ENCODE data around the gene SRP68.

The SRP68 gene

GRCh38 chr17:76018340-76018680 is 54.0 kb downstream of the SRP68 start:
- no peak for DNase-seq (ENCODE audit: low read depth, low spot score)

DNA sequence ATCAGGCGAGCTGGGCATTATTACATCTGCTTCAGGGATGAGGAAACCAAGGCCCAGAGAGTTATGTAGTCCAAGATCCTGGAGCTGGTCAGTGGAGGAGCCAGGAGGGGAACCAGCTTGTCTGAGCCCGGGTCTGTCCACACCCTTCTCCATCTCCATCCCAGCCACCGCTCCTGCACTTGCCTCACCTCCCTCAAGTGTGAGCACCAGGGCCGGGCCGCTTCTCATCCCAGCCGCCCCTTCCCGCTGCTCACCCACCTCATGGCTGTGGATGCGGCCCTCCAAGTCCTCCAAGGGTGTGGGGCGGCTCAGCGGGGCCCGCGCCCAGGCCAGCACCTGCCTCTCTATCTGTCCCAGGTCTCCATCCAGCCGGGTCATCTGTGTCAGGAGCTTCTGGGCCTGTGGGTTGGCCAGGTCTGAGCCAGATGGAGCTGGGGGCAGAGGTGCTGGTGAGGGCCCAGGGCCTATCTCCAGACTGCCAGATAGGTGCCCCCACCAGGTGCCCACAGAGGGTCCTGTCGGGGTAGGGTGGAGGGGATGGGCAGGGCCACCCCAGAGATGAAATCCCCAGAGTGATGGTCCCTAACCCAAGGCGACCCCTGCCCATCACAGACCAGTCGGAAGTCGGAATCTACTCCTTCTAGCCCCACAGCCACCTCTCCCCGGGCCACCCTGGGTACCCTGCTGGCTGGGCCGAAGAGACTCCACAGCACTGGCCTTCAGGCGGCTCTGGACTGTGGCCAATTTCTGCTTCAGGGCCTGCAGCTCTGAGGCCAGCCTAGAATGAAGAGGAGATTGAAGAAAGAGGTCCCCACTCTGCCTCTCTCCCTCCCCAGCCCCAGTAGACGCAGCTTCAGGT is 54.6 kb downstream of the SRP68 start:
- DNase-seq (ENCODE audit: low read depth, low spot score): no peak

DNA sequence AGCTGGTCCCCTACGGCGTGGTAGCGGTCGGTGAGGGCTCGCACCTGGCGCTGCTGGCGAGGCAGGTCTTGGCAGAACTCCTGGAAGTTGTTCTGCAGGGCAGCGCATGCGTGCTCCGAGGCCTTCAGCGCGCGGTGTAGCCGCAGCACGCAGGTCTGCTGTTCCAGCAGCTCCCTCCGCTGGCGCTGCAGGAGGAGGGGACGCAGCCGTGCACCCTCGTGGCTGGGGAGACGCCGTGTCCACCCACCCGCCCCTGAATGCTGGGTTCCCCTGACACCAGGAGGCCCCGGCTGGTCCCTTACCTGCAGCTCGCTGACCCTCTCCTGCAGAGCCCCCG is 57.4 kb downstream of the SRP68 start:
- peak; percentile 49 for DNase-seq (ENCODE audit: low read depth, low spot score)

- peak; percentile 92 for DNase-seq (ENCODE audit: low read depth, low spot score)
Observed at GRCh38 chr17:76014100-76014924, 58.0 kb downstream of the SRP68 start.

DNA sequence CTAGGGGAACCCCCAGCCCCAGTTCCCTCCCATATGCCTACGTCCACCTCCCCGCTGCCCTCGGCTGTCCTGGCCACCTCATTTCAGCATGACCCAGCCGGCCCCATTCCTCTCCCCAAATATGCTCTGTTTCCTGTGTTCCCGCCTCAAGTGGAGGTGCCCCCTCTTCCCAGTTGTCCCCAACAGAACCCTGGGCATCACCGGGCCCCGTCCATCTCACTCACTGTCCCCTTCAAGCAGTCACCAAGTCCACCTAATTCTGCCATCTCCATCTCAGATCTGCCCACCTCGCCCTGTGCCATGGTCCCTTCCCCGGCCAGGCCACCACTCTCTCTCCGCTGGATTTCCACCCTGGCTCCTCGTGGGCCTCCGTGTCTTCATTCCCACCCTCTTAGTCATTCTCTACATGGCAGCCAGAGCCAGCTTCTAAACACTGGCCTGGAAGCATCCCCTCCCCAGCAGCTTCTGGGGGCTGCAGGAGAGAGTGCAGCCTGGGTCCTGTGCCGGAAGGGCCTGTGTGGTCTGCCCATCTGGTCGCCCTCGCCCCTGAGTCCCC is 58.9 kb downstream of the SRP68 start:
- DNase-seq (ENCODE audit: low read depth, low spot score): no peak

- DNase-seq (ENCODE audit: low read depth, low spot score): no peak
Observed at GRCh38 chr17:76011951-76012350, 60.4 kb downstream of the SRP68 start.

DNA sequence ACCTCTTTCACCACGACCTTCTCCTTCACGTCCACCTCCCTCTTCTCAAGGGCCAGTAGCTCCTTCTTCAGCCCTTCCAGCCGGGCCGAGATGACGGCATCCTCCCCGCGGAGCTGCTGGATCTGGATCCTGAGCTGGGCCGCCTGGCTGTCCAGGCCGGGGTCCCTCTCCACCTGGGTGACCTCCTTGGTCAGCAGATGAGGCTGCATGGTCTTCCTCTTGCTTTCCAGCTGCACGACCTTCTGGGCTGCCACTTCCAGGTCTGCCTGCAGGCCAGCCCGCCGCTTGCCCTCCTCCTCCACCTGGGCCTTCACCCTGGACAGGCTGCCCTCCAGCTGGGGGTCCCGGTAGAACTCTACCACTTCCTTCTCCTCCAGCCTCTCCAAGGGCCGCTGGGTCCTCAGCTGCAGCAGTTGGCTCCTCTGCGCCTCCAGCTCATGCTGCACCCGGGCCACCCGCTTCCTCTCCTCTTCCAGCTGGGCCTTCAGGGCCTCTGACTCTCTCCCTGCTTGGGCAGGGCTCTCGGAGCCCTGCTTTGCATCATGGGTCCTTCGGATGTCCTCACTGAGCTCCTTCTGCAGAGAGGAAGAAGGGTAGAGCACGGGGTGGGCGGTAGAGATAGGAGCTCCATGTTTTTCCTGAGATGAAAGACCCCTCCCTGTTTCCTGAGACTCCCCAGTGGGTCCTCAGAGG is 62.2 kb downstream of the SRP68 start:
- no peak for DNase-seq (ENCODE audit: low read depth, low spot score)

- DNase-seq (ENCODE audit: low read depth, low spot score): no peak
Observed at GRCh38 chr17:76009447-76009846, 62.9 kb downstream of the SRP68 start.

- no peak for DNase-seq (ENCODE audit: low read depth, low spot score)
Observed at GRCh38 chr17:76008630-76009425, 63.5 kb downstream of the SRP68 start.

GRCh38 chr17:76008208-76008607 is 64.1 kb downstream of the SRP68 start:
- no peak for DNase-seq (ENCODE audit: low read depth, low spot score)

- no peak for DNase-seq (ENCODE audit: low read depth, low spot score)
Observed at GRCh38 chr17:76007850-76008165, 64.5 kb downstream of the SRP68 start.

DNA sequence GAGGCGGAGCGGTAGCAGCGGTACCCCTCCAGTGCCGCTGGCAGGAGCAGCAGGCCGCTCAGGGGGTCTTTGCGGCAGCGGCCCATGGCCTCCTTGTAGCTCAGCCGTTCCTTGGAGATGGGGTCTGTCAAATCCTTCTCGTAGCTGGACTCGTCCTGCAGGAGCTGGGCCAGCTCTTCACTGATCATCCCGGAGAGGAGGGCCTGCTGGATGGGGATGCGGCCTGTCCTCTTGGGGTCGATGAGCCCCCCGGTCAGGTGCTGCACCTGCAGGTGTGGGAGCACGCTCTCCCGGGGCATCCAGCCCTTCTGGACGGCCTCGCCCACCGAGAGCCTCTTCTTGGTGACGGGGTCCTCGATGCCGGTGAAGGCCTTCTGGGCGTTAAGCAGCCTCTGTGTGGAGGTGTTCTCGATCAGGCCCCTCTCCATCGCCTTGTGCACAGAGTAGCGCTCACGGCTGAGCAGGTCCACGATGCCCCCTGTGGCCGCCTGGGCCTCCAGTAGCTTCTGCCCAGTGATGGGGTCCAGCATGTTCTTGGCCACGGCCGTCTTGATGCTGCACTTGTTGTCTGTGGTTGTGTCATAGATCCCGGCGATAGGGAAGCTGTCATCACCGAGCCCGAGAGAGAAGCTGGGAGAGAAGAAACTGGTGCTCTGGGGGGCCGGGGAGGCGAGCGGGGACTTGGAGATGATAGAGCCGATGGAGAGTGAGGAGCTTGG is 65.0 kb downstream of the SRP68 start:
- no peak for DNase-seq (ENCODE audit: low read depth, low spot score)

DNA sequence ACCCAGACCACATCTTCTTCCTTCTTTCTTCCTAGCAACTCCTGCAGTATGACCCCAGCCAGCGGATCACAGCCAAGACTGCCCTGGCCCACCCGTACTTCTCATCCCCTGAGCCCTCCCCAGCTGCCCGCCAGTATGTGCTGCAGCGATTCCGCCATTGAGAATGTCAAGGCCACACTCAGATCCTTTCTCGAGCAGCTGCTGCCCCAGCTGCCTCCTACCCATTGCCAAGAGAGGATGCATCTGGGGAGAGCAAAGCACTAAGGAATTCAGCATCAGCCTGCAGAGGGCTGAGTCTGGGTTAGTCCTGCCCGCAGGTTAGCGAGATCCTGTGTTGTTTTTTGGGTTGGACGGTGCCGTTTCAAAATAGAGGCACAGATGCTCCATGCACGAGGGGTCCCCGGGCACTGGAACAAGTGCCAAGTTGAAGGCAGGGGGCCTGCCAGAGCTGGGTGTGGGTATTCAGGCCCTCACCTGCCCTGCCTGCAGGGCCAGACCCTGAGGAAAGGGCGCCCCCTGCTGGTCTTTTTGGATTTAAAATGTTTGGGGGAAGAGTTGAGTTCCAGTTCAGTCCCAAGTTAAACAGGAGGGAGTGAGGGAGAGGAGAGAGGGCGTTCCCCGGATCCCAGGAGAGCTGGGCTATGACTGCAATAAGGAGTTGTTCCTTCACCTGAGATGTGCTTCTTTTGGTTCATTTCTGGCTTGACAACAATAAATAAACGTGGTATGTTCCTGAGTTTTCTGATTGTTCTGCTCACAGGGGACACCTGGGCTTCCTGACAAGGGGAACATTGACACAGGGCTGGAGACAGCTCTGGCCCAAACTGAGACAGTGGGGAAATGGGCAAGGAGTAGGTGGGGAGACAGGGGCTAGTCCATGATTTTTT is 66.8 kb downstream of the SRP68 start:
- DNase-seq (ENCODE audit: low read depth, low spot score): peak; percentile 84

- no peak for DNase-seq (ENCODE audit: low read depth, low spot score)
Observed at GRCh38 chr17:76004750-76005262, 67.5 kb downstream of the SRP68 start.

DNA sequence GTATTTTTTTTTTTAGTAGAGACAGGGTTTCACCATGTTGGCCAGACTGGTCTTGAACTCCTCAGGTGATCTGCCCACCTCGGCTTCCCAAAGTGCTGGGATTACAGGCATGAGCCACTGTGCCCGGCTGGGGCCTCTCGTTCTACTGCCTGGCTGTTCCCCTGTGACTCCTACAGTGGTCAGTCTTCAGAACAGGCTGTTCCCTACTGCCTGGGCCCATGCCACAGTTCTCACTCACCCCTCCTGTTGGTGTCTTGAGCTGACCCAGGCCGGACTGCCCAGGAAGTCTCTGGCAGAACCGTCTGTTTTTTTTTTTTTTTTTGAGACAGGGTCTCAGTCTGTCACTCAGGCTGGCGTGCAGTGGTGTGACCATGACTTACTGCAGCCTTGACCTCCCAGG is 68.4 kb downstream of the SRP68 start:
- DNase-seq (ENCODE audit: low read depth, low spot score): no peak

GRCh38 chr17:76002100-76002499 is 70.2 kb downstream of the SRP68 start:
- DNase-seq (ENCODE audit: low read depth, low spot score): no peak

DNA sequence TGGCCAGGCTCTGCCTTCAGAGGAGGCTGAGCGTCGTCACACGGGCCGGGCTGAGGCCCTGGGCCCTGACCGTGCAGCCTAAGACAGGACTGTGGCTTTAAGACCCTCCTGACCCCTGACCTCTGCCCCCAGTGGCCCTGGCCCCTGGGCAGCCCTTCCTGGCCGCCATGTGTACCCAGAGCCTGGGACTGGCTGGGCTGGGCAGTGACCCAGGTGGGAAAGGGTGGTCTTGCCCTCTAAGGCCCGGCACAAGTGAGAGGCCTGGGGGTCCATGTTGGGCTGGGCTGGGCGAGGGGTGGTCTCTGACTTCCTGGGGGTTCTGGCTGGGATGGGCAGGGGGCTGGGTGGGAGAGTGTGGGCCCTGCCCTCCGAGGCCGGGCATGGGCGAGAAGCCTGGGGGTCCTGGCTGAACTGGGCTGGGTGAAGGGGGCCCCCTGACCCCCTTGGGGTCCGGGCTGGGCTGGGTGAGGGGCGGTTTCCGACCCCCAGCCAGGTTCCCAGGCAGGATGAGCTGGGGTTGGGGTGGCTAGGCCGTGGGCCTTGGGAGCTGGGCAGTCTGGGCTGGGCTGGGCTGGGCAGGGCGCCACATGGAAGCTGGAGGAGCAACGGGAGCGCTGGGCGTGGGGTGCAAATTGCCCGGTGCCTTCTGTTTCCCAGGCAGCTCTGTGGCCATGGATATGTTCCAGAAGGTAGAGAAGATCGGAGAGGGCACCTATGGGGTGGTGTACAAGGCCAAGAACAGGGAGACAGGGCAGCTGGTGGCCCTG is 71.4 kb downstream of the SRP68 start, which contains the start of gene CDK3:
CDK3 (plus strand) TSS at position 101 of the 767 bp plus-strand sequence; CDS start at position 672, 571 bp downstream.
- no peak for DNase-seq (ENCODE audit: low read depth, low spot score)

- peak; percentile 84 for DNase-seq (ENCODE audit: low read depth, low spot score)
Observed at GRCh38 chr17:76000016-76000754, 72.1 kb downstream of the SRP68 start.

All from ELF-1 (cell line).